Lower leg skin (tissue), 4 donors: Measurements from ENCODE around the gene USP27X. TPM values are rescaled to one million over a fixed set of nuclear protein-coding genes. Genes with fewer than 3 reads are reported as not detected.

Experiments
- DNase-seq, 2 donors: peaks; one replicate each; pipeline ENCODE4 v3.0.0-alpha.2; 2019; ENCODE audit warnings: low spot score in 2 of 2
- H3K4me3 ChIP-seq: fragments of 200-600 bp; sonication (generic); 2 replicates; pipeline ENCODE4 v1.5.1; 2017; ENCODE audit warnings: mild to moderate bottlenecking, low read depth; ENCODE audit not compliant: poor library complexity, severe bottlenecking
- POLR2A ChIP-seq, 2 donors: fragments of 450-650 bp; IDR thresholded peaks; one replicate each; pipeline ENCODE4 v1.6.1; 2016 to 2017; ENCODE audit warnings: antibody characterized with exemption in 2 of 2, mild to moderate bottlenecking in 1 of 2, moderate library complexity in 1 of 2
- WGBS, 2 donors: methylation state at CpG; one replicate each; pipeline ENCODE4 v1.1.5; 2018; 5-methylcytosine and 5-hydroxymethylcytosine counted together
- intact Hi-C: fragments of 100-400 bp; cut with DNase I; formaldehyde crosslinking; loops from one replicate; pipeline ENCODE4 v1.15.0; 2023; ENCODE audit warnings: low total_unique reads
- total RNA-seq, 4 donors: library from RNA; depleted of rRNA; stranded (reverse); fragments of >200 nt; gene quantifications; one replicate each; pipeline ENCODE4 v1.1.0, GENCODE V29; 2016
- TF ChIP-seq, protein P1 (sequence below), 3 donors: fragments of 450-650 bp; IDR thresholded peaks; one replicate each; pipeline ENCODE4 v1.5.1; 2016; ENCODE audit warnings: antibody characterized with exemption in 3 of 3, mild to moderate bottlenecking in 3 of 3, moderate library complexity in 2 of 3

USP27X gene
- total RNA-seq, 4 donors from 2014 or later: 2.8 to 3.7 (median 3.4) TPM

DNA sequence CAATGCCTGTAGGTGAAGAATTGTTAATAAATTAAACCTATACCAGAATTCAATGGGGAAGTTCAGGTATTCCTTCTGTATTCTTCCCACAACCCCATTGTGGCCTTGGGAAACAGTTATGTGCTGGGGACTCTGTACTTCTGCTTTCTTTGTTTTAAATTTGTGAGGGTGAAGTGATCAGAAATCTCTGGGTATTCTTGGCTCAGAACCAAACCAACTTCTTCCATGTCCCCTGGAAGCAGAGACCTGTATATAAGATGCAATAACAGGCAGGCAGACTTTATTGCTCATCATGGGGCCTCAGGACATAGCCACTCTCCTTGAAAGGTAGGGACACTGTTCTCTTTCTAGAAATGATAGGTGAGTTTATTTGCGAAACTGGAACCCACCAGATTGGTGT lies 19.8 kb upstream of the USP27X start:
- H3K4me3 ChIP-seq: no peak overlapping the region

DNA sequence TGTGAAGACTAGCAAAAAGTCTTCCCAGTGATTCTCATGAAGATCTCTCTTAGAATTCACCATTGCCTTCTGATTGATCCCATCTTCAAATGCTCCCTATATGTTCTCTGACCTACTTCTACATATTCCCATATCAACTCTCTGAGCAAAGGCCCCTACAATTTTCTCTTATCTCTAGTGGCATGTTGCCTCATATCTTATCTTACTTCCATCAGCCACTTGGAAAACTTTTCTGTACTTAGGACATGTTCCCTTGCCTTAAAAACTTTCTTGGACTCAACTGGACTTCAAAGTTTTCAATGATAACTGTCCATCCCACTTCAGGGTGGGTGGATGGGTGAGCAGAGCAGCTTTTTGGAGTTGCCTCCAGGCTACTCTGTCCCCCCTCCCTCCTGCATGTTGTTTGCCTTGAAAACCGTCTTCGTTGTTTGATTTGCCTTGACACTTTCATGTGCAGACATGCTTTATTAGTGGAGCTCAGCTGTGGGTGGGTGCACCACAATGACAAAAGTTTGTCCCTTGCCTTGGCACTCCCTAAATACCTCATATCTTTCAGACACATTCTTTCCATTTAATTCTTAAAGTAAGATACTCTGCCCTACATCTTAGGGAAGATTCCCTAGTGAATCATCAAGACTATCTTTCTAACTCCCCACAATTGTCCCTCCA lies 18.3 kb upstream of the USP27X start:
- 52% methylated on average over 2 of the region's 2 CpGs; no CpG with 5 or more reads in 1 of the 2 donors for WGBS, 2 donors
- no peak overlapping the region for H3K4me3 ChIP-seq
- intact Hi-C loops: no loop called here
- TF ChIP-seq POLR2A (IDR thresholded peaks at IDR 0.05): no peak
- TF ChIP-seq, protein P1, sequence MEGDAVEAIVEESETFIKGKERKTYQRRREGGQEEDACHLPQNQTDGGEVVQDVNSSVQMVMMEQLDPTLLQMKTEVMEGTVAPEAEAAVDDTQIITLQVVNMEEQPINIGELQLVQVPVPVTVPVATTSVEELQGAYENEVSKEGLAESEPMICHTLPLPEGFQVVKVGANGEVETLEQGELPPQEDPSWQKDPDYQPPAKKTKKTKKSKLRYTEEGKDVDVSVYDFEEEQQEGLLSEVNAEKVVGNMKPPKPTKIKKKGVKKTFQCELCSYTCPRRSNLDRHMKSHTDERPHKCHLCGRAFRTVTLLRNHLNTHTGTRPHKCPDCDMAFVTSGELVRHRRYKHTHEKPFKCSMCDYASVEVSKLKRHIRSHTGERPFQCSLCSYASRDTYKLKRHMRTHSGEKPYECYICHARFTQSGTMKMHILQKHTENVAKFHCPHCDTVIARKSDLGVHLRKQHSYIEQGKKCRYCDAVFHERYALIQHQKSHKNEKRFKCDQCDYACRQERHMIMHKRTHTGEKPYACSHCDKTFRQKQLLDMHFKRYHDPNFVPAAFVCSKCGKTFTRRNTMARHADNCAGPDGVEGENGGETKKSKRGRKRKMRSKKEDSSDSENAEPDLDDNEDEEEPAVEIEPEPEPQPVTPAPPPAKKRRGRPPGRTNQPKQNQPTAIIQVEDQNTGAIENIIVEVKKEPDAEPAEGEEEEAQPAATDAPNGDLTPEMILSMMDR (IDR thresholded peaks at IDR 0.05): no peak
- DNase-seq: no peak

More for the DNA sequence above, 19.8 kb upstream of the USP27X start:
- intact Hi-C loops: no loop called here
- no peak for TF ChIP-seq POLR2A (IDR thresholded peaks at IDR 0.05)
- TF ChIP-seq, protein P1 (IDR thresholded peaks at IDR 0.05): no peak
- DNase-seq: no peak
- WGBS, 2 donors: 70 to 83% methylated on average over 1 of the region's 1 CpG

- DNase-seq: no peak
- no peak for TF ChIP-seq POLR2A (IDR thresholded peaks at IDR 0.05)
- TF ChIP-seq, protein P1 (IDR thresholded peaks at IDR 0.05): no peak
- no peak overlapping the region for H3K4me3 ChIP-seq
- intact Hi-C loops: no loop called here
Measured at GRCh38 chrX:49862093-49862492, 17.2 kb upstream of the USP27X start.

DNA sequence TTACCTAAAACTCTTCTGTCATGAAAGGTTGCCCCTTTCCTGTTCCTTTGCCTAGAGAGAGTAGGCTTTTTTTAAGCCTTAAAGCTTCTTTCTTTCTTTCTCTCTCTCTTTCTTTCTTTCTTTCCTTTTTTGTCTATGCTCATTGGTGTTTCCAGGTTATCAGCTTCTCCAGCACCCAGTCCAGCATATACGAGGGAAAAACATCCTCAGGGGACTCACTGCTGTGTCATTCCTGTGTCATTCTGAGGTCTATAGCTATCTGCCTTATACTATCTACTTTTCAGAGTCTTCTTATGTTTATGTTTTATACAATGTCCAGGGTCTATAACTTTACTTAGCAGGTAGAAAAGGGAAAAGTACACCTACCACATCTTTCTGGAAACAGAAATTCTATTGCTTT lies 10.5 kb upstream of the USP27X start:
- H3K4me3 ChIP-seq: no peak overlapping the region
- TF ChIP-seq POLR2A (IDR thresholded peaks at IDR 0.05): no peak
- TF ChIP-seq, protein P1 (IDR thresholded peaks at IDR 0.05): no peak
- WGBS, 2 donors: 29 to 34% methylated on average over 1 of the region's 1 CpG
- intact Hi-C loops: no loop called here
- no peak for DNase-seq

- intact Hi-C loops: no loop called here
- 4 to 6% methylated on average over 3 of the region's 3 CpGs for WGBS, 2 donors
Measured at GRCh38 chrX:49876750-49877149, 2.5 kb upstream of the USP27X start.

More at GRCh38 chrX:49876750-49877149, 2.5 kb upstream of the USP27X start:
- H3K4me3 ChIP-seq: no peak overlapping the region
- no peak for TF ChIP-seq POLR2A (IDR thresholded peaks at IDR 0.05)
- TF ChIP-seq, protein P1 (IDR thresholded peaks at IDR 0.05): no peak
- DNase-seq: no peak
